ENCODE results near the gene JAKMIP2.

Gene JAKMIP2

DNA sequence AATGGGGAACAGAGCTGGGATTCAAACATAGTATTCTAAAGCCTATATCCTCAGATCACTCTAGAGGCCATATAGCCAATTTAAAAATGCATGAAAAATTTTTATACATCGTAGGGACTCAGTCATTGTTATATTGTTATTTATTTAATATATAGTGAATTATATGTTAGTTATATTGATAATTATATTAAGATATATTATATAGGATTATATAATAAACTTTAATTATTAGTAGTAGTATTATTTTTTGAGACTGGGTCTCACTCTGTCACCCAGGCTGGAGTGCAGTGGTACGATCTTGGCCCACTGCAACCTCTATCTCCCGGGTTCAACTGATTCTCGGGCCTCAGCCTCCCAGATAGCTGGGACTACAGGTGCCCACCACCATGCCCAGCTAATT, 206.9 kb downstream of the JAKMIP2 start:
- H3K4me3 ChIP-seq (ENCODE audit: low read depth, low read length): no peak overlapping the region
- no peak overlapping the region for H3K27ac ChIP-seq (ENCODE audit: low read depth, low read length)
- H3K27me3 ChIP-seq (ENCODE audit: control insufficient read depth, insufficient read depth, low read length): no peaks in the 10 kb centered on the region
- H3K4me1 ChIP-seq (ENCODE audit: control insufficient read depth, insufficient read depth, low read length): peaks cover 49% of the 10 kb centered on the region
- peaks cover 11% of the 10 kb centered on the region for H3K36me3 ChIP-seq (ENCODE audit: control insufficient read depth, insufficient read depth, low read length)
- H3K9ac ChIP-seq (ENCODE audit: low read length): no peak overlapping the region
- peaks cover 10% of the 10 kb centered on the region for H3K9me3 ChIP-seq (ENCODE audit: control insufficient read depth, insufficient read depth, low read depth, low read length)

DNA sequence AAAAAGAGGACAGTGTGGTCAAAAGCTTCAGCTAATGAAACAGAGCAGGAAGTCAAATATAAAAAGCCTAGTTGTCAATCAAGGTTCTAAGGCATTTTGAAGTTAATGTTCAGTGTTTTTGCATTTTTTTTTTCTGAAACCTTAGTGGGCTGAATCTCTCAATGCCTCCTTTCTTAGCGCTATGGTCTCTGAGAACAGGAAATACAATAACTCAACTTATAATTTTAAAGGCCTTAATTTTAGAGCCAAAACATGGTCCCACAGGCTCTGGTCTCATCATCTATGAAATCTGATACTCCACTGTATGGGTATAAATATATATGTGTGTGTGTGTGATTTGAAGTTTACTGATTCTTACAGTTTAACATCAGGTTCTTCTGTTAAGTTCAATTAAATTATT, 209.3 kb downstream of the JAKMIP2 start:
- H3K9me3 ChIP-seq (ENCODE audit: control insufficient read depth, insufficient read depth, low read depth, low read length): no peaks in the 10 kb centered on the region
- H3K27ac ChIP-seq (ENCODE audit: low read depth, low read length): no peak overlapping the region
- H3K27me3 ChIP-seq (ENCODE audit: control insufficient read depth, insufficient read depth, low read length): no peaks in the 10 kb centered on the region
- no peak overlapping the region for H3K9ac ChIP-seq (ENCODE audit: low read length)
- no peak overlapping the region for H3K4me3 ChIP-seq (ENCODE audit: low read depth, low read length)
- peaks cover 61% of the 10 kb centered on the region for H3K4me1 ChIP-seq (ENCODE audit: control insufficient read depth, insufficient read depth, low read length)
- H3K36me3 ChIP-seq (ENCODE audit: control insufficient read depth, insufficient read depth, low read length): no peaks in the 10 kb centered on the region

DNA sequence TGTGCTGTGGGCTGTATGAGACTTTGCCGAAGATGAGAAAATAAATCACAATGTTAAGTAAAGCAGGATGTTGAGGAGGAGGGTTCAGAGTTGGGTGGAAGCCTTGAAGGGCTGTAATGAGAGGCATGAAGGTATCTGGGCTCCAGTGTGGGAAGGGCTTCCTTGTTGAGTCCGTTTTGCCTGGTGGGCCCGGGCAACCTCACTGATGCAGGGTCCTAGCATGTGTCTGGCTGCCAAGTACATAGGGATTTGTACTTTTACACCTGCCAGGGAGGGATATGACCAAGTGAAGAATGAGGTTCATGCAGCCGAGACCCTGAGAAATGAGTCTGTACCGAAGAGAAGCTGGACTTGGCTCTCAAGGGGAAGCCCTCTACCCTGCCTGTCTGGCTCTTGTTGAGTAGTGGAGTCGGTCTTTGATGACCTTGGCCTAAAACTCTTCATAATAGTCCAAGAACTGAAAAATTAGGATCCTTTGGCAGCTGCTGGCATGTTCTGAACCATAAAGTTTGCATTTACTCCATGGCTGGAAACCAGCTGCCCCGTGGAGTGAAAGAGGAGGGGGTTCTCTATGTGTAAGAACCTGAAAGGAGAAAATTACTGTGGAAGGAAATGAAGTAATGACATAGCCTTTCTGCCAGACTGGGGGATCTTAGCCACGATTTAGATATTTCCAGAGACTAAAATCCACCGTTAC, 213.7 kb downstream of the JAKMIP2 start:
- Histone ChIP-seq H3K36me3 (ENCODE audit: control insufficient read depth, insufficient read depth, low read length) (peaks cover 15% of the 10 kb centered on the region), H3K9ac (ENCODE audit: low read length) (peak overlapping the region; percentile 62), H3K27ac (ENCODE audit: low read depth, low read length) (peak overlapping the region; percentile 90), H3K4me3 (ENCODE audit: low read depth, low read length) (peak overlapping the region; percentile 4; the same call in 1 of the 2 replicates), H3K9me3 (ENCODE audit: control insufficient read depth, insufficient read depth, low read depth, low read length) (no peaks in the 10 kb centered on the region), H3K27me3 (ENCODE audit: control insufficient read depth, insufficient read depth, low read length) (no peaks in the 10 kb centered on the region), H3K4me1 (ENCODE audit: control insufficient read depth, insufficient read depth, low read length) (peaks cover 57% of the 10 kb centered on the region)

DNA sequence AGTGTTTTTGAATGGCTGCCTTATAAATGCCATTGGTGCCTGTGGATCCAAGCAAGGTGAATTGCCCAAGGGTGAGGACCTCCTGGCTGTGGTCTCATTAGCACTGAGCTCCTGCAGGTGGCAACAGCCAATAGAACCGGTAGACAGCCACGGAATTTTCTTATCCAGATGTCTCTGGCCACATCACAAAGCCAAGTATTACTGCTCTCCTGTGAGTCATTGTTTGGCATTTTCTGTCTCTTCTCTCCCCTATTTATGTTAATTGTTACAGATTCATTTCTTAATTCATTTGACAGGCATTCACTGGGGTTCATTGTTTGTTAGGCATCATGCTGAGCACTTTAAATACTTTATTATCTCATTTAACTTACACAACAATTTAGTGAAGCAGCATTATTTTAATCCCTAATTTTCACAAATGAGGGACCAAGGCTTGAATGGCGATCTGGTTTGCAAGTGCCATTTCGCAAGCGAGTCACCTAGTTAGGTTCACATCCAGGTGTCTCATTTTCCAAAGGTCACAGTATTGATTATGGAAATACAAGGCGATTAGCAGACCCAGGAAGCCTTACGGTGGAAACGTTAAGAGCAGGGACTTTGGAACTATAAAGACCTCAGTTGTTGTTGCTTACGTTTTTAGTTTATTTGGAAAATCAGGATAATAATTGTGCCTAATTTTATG, 214.5 kb downstream of the JAKMIP2 start:
- Histone ChIP-seq H3K36me3 (ENCODE audit: control insufficient read depth, insufficient read depth, low read length) (peaks cover 23% of the 10 kb centered on the region), H3K27ac (ENCODE audit: low read depth, low read length) (peak overlapping the region; percentile 90), H3K9me3 (ENCODE audit: control insufficient read depth, insufficient read depth, low read depth, low read length) (no peaks in the 10 kb centered on the region), H3K4me1 (ENCODE audit: control insufficient read depth, insufficient read depth, low read length) (peaks cover 49% of the 10 kb centered on the region), H3K4me3 (ENCODE audit: low read depth, low read length) (peak overlapping the region; percentile 4; the same call in 1 of the 2 replicates), H3K9ac (ENCODE audit: low read length) (peak overlapping the region; percentile 62), H3K27me3 (ENCODE audit: control insufficient read depth, insufficient read depth, low read length) (no peaks in the 10 kb centered on the region)

- Histone ChIP-seq H3K36me3 (ENCODE audit: control insufficient read depth, insufficient read depth, low read length) (peaks cover 24% of the 10 kb centered on the region), H3K27ac (ENCODE audit: low read depth, low read length) (peak overlapping the region; percentile 22; the same call in 1 of the 2 replicates)
Measured at GRCh38 chr5:147565524-147565923, 217.0 kb downstream of the JAKMIP2 start.

GRCh38 chr5:147564124-147564486, 218.4 kb downstream of the JAKMIP2 start:
- H3K4me1 ChIP-seq (ENCODE audit: control insufficient read depth, insufficient read depth, low read length): peaks cover 44% of the 10 kb centered on the region
- H3K36me3 ChIP-seq (ENCODE audit: control insufficient read depth, insufficient read depth, low read length): peaks cover 24% of the 10 kb centered on the region
- no peak overlapping the region for H3K27ac ChIP-seq (ENCODE audit: low read depth, low read length)
- H3K9ac ChIP-seq (ENCODE audit: low read length): no peak overlapping the region
- no peak overlapping the region for H3K4me3 ChIP-seq (ENCODE audit: low read depth, low read length)
- H3K27me3 ChIP-seq (ENCODE audit: control insufficient read depth, insufficient read depth, low read length): no peaks in the 10 kb centered on the region
- no peaks in the 10 kb centered on the region for H3K9me3 ChIP-seq (ENCODE audit: control insufficient read depth, insufficient read depth, low read depth, low read length)

More at GRCh38 chr5:147565524-147565923, 217.0 kb downstream of the JAKMIP2 start:
- H3K4me1 ChIP-seq (ENCODE audit: control insufficient read depth, insufficient read depth, low read length): peaks cover 39% of the 10 kb centered on the region
- H3K9ac ChIP-seq (ENCODE audit: low read length): no peak overlapping the region
- H3K9me3 ChIP-seq (ENCODE audit: control insufficient read depth, insufficient read depth, low read depth, low read length): no peaks in the 10 kb centered on the region
- H3K4me3 ChIP-seq (ENCODE audit: low read depth, low read length): no peak overlapping the region
- H3K27me3 ChIP-seq (ENCODE audit: control insufficient read depth, insufficient read depth, low read length): no peaks in the 10 kb centered on the region

GRCh38 chr5:147563466-147564123, 218.9 kb downstream of the JAKMIP2 start:
- H3K4me3 ChIP-seq (ENCODE audit: low read depth, low read length): no peak overlapping the region
- no peak overlapping the region for H3K27ac ChIP-seq (ENCODE audit: low read depth, low read length)
- H3K36me3 ChIP-seq (ENCODE audit: control insufficient read depth, insufficient read depth, low read length): peaks cover 24% of the 10 kb centered on the region
- H3K9ac ChIP-seq (ENCODE audit: low read length): no peak overlapping the region
- H3K4me1 ChIP-seq (ENCODE audit: control insufficient read depth, insufficient read depth, low read length): peaks cover 44% of the 10 kb centered on the region
- H3K27me3 ChIP-seq (ENCODE audit: control insufficient read depth, insufficient read depth, low read length): no peaks in the 10 kb centered on the region
- no peaks in the 10 kb centered on the region for H3K9me3 ChIP-seq (ENCODE audit: control insufficient read depth, insufficient read depth, low read depth, low read length)

- H3K4me1 ChIP-seq (ENCODE audit: control insufficient read depth, insufficient read depth, low read length): peaks cover 34% of the 10 kb centered on the region
- no peaks in the 10 kb centered on the region for H3K9me3 ChIP-seq (ENCODE audit: control insufficient read depth, insufficient read depth, low read depth, low read length)
- peak overlapping the region; percentile 53 for H3K4me3 ChIP-seq (ENCODE audit: low read depth, low read length)
- H3K9ac ChIP-seq (ENCODE audit: low read length): peak overlapping the region; percentile 81
- H3K27ac ChIP-seq (ENCODE audit: low read depth, low read length): peak overlapping the region; percentile 85; the same call in 1 of the 2 replicates
- no peaks in the 10 kb centered on the region for H3K27me3 ChIP-seq (ENCODE audit: control insufficient read depth, insufficient read depth, low read length)
- peaks cover 24% of the 10 kb centered on the region for H3K36me3 ChIP-seq (ENCODE audit: control insufficient read depth, insufficient read depth, low read length)
Measured at GRCh38 chr5:147561435-147561834, 221.1 kb downstream of the JAKMIP2 start.

DNA sequence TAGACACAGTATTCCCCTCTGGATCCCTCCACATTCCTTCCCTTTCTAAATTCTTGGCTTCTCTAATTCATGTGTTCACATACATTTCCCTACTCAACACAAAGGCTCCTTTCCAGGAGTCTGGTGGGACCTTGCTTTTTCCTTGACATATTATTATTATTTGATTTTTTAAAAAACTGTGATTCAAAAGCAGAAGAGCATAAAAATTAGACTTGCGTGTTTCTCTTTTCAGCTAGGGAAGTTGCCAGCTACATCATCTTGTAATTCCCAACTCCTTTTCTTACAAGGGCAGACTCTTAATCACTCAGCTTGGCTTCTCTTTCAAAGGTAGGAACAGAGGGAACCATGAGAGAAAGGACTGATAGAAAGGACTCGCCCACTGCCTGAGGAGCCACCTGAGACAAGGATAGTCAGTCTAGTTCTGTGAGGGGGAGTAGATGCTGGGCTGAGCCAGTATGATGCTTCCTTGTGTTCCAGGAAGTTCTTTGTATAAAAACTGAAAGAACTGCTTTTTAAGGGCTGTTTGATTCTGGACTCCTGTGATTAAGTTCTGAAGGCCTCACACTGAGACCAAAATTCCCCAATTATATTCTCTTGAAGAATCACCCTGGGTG, 221.7 kb downstream of the JAKMIP2 start:
- H3K36me3 ChIP-seq (ENCODE audit: control insufficient read depth, insufficient read depth, low read length): peaks cover 24% of the 10 kb centered on the region
- no peaks in the 10 kb centered on the region for H3K27me3 ChIP-seq (ENCODE audit: control insufficient read depth, insufficient read depth, low read length)
- peaks cover 32% of the 10 kb centered on the region for H3K4me1 ChIP-seq (ENCODE audit: control insufficient read depth, insufficient read depth, low read length)
- H3K9ac ChIP-seq (ENCODE audit: low read length): peak overlapping the region; percentile 74
- peak overlapping the region; percentile 85 for H3K27ac ChIP-seq (ENCODE audit: low read depth, low read length)
- H3K4me3 ChIP-seq (ENCODE audit: low read depth, low read length): peak overlapping the region; percentile 53
- H3K9me3 ChIP-seq (ENCODE audit: control insufficient read depth, insufficient read depth, low read depth, low read length): no peaks in the 10 kb centered on the region

DNA sequence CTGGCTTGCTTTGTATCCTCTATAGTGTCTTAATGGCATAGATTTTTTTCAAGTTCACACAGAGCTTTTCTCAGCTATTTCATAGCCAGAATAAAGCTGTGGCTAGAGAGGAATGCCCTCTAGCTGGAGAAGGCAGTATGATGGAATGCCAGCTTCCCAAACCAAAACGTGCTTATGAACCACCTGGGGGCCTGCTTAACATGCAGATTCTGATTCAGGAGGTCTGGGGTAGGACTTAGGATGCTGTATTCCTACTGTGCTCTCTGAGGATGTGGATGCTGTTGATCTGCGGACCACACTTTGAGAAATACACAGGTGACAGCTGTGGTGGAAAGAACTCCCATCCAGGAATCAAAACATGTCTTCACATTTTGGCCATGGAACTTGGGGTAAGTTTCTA, 222.8 kb downstream of the JAKMIP2 start:
- Histone ChIP-seq H3K4me3 (ENCODE audit: low read depth, low read length) (peak overlapping the region; percentile 53), H3K9ac (ENCODE audit: low read length) (peak overlapping the region; percentile 74), H3K36me3 (ENCODE audit: control insufficient read depth, insufficient read depth, low read length) (peaks cover 17% of the 10 kb centered on the region), H3K27ac (ENCODE audit: low read depth, low read length) (no peak overlapping the region), H3K27me3 (ENCODE audit: control insufficient read depth, insufficient read depth, low read length) (no peaks in the 10 kb centered on the region), H3K4me1 (ENCODE audit: control insufficient read depth, insufficient read depth, low read length) (peaks cover 26% of the 10 kb centered on the region), H3K9me3 (ENCODE audit: control insufficient read depth, insufficient read depth, low read depth, low read length) (no peaks in the 10 kb centered on the region)

All from HUES6 (cell line).